Inflammatory macrophage treated with lipopolysaccharide for 4 hours (primary cell): ENCODE data around the gene JTB.

Source experiments
- DNase-seq: peaks from one replicate; pipeline ENCODE4 v3.0.0-alpha.2; 2020

Gene JTB

DNA sequence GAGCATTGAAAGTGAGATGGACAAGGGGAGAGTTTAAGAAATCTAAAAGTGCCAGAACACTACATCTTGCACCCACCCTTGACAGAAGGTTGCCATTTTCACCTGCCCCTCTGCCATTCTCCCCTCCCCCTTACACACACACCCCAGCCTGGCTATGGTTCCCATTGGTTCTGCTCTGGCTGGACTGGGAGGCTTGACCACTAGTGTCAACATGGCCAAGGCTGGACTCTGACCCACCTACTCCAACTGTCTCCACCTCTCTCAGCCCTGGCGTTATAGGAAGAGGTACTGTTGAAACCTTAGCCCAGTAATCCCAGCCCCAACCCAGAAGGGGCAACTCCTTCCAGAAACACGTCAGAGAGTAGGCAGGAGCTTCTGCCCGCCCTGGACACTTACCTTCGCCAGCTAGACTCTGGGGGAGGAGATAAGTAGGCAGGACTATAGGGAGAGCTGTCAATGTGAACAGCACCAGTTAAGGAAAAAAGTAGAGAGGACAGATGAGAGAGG is 23.6 kb downstream of the JTB start:
- DNase-seq: no peak

GRCh38 chr1:153951801-153952200 is 25.7 kb downstream of the JTB start:
- DNase-seq: no peak

DNA sequence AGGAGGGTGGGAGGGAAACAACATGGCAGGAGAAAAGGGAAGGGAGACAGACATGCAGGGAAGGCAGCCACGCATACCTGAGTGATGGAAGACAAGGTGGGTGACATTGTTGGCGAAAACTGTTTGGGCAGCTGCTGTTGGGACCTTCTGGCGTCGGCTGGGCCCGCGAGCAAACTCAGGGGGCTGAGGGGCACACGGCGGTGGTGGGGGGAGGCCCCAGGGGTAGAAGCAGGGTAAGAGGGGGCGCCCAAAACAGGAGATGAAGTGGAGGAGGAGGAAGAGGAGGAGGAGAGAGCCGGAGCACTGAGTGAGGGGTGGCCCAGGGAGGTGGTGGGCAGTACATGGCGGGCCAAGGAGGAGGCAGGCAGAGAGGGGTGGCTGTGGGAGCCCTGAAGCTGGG is 26.3 kb downstream of the JTB start:
- no peak for DNase-seq

GRCh38 chr1:153946622-153947241 is 30.7 kb downstream of the JTB start, which contains the start of gene DENND4B:
DENND4B (minus strand) TSS chr1:153946718; CDS start chr1:153944374, 2,344 bp downstream.
- DNase-seq: peak; percentile 83

- DNase-seq: peak; percentile 99
Measured at GRCh38 chr1:153945795-153946621, 31.5 kb downstream of the JTB start.

GRCh38 chr1:153945131-153945794 is 32.2 kb downstream of the JTB start:
- DNase-seq: peak; percentile 93

DNA sequence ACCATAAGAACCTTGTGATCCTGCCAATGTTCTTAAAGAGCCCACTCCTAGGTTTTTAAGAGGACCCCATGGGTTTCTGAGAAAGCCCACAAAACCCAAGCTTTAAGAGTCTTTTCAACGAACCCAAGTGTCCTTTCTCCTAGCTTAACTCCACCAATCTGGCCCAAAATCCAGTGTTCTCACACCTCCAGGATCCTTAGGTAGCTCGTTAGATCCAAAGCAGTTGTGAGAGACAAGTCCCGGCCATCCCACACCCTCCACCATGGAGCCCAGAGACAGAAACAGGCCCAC is 32.7 kb downstream of the JTB start:
- no peak for DNase-seq

DNA sequence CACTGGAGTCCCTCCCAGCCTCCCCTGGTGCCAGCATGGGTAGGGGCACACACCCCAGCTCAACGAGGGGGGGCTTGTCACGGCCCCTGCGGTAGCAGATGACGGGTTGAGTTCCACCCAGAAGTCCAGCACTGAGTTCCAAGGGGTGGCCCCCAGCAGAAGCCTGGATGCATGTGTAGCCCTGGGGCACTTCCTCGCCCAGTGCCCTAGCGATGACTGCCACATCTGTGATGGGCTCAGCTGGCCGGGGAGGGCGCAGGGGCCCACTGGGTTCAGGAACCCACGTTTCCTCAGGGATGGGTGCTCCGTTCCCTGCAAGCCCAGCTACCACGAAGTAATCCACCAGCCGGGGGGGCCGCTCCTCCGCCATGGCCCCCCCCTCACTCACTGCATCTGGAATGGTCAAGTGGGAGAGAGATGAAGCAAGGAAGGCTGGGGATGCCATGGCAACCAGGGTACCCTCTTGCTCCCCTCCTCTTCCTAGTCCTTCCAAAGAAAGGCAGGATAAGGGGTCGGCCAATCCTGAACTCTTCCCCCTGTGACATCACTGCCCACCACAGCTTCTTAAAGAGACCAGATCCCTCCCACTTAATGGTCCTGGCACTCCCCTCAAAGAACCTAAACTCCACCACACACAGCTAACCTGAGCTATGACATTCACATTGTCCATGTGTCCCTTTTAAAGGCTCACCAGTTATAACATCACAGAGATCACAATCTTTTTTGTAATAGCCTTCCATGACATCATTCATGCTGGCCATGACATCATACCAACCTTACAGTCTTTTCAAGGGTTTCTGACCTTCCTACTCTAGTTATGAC is 33.3 kb downstream of the JTB start:
- peak; percentile 80 for DNase-seq

DNA sequence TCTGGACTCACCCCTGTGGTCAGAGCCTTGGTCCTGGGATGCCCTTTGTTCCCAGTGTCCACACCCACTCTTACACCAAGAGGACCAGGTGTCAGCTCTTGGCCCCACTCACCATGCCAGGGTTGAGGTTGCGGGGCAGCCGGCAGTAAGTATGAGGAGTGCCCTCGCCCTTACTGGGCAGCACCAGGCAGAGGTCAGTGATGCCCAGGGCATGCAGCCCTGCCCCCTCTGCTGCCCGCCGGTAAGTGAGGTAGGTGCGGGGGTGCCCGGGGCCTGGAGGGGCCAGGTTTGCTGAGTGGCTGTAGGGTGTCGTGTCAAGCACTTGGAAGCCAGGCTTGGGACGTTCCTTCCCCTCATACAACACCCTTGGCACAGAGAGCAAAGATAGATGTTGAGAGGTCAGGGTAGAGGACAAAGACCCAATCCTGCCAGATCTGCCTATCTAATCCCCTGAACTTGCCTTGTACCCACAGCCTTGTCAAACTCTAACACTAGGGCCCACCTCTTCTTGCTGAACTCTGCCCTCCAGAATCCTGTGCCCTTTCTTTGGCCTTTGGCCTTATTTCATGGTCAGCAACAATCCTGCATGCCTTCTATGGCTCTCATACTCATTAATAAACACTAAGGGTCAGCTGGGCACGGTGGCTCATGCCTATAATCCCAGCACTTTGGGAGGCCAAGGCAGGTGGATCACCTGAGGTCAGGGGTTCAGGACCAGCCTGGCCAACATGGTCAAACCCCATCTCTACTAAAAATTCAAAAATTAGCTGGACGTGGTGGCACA is 34.5 kb downstream of the JTB start:
- no peak for DNase-seq

- DNase-seq: no peak
Measured at GRCh38 chr1:153941826-153942725, 35.4 kb downstream of the JTB start.

GRCh38 chr1:153940756-153941155 is 36.7 kb downstream of the JTB start:
- no peak for DNase-seq

DNA sequence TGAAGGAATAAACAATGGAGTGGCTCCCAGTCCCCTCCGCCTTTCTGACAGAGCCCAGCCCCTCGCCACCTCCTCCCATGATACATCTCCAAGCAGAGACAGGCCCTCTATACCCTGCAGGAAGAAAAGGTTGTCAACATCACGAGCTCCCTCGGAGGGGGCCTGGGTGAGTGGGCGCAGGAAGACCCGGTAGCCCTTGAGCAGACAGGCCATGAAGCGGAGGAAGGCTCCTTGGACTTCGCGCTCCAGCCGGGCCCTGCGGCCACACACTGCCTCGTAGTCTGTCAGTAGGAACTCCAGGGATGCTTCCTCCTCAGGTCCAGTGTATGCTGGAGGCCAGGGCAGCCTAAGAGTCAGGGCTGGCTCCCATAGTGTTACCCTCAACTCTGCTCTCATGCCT is 38.0 kb downstream of the JTB start:
- no peak for DNase-seq

- no peak for DNase-seq
Measured at GRCh38 chr1:153938996-153939395, 38.5 kb downstream of the JTB start.

GRCh38 chr1:153937331-153937730 is 40.1 kb downstream of the JTB start:
- DNase-seq: no peak

- no peak for DNase-seq
Measured at GRCh38 chr1:153936011-153936802, 41.3 kb downstream of the JTB start.

- no peak for DNase-seq
Measured at GRCh38 chr1:153934746-153935145, 42.7 kb downstream of the JTB start.

DNA sequence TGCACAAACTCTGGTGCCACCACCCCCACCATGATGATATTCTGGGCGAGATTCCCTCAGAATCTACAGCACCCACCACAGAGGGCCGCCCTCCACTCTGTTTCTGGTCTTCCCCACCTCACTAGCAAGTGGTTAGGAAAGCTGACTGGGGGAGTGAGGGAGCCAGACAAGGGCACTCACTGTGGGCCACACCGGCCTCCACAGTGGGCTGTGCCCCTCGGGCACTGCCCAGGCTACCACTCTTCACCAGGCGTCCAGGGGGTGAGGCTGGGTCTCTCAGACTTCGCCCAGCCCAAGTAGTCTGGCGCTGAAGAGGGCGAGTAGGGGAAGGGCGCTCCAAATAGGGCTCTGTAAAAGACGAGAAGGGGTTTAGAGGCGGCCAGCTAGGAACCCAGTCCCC is 43.5 kb downstream of the JTB start:
- no peak for DNase-seq

- DNase-seq: no peak
Measured at GRCh38 chr1:153933430-153933829, 44.0 kb downstream of the JTB start.

- no peak for DNase-seq
Measured at GRCh38 chr1:153932156-153933131, 45.0 kb downstream of the JTB start.
